Activated naive CD4-positive, alpha-beta T cell (primary cell): ENCODE results near the gene CEL.
"Not testable (repeated sequence)": the region's sequence is repeated elsewhere in the genome, so short reads cannot be mapped to it uniquely, and the experiment has no call there.

ENCODE experiments used
- DNase-seq, 4 experiments: peaks; one replicate each; lab custom pipeline; 2025; lab: John Stamatoyannopoulos, UW

The CEL gene

DNA sequence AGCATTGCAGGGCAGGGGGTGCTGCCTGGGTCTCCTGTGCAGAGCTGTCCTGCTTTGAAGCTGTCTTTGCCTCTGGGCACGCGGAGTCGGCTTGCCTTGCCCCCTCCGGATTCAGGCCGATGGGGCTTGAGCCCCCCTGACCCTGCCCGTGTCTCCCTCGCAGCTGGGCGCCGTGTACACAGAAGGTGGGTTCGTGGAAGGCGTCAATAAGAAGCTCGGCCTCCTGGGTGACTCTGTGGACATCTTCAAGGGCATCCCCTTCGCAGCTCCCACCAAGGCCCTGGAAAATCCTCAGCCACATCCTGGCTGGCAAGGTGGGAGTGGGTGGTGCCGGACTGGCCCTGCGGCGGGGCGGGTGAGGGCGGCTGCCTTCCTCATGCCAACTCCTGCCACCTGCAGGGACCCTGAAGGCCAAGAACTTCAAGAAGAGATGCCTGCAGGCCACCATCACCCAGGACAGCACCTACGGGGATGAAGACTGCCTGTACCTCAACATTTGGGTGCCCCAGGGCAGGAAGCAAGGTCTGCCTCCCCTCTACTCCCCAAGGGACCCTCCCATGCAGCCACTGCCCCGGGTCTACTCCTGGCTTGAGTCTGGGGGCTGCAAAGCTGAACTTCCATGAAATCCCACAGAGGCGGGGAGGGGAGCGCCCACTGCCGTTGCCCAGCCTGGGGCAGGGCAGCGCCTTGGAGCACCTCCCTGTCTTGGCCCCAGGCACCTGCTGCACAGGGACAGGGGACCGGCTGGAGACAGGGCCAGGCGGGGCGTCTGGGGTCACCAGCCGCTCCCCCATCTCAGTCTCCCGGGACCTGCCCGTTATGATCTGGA is 2.7 kb downstream of the CEL start:
- DNase-seq: no peak

GRCh38 chr9:133065070-133065388 is 3.2 kb downstream of the CEL start:
- DNase-seq: no peak

GRCh38 chr9:133066181-133066983 is 4.6 kb downstream of the CEL start:
- DNase-seq: no peak

GRCh38 chr9:133067006-133067405 is 5.2 kb downstream of the CEL start:
- no peak for DNase-seq

DNA sequence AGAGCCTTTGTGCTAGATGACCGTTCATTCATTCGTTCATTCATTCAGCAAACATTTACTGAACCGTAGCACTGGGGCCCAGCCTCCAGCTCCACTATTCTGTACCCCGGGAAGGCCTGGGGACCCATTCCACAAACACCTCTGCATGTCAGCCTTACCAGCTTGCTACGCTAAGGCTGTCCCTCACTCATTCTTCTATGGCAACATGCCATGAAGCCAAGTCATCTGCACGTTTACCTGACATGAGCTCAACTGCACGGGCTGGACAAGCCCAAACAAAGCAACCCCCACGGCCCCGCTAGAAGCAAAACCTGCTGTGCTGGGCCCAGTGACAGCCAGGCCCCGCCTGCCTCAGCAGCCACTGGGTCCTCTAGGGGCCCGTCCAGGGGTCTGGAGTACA is 6.0 kb downstream of the CEL start:
- DNase-seq: no peak

- not testable (repeated sequence) for DNase-seq
These were observed 6.7 kb downstream of the CEL start for GRCh38 chr9:133068431-133068830.

- DNase-seq: not testable (repeated sequence)
These were observed 8.8 kb downstream of the CEL start for GRCh38 chr9:133070500-133070961.

DNA sequence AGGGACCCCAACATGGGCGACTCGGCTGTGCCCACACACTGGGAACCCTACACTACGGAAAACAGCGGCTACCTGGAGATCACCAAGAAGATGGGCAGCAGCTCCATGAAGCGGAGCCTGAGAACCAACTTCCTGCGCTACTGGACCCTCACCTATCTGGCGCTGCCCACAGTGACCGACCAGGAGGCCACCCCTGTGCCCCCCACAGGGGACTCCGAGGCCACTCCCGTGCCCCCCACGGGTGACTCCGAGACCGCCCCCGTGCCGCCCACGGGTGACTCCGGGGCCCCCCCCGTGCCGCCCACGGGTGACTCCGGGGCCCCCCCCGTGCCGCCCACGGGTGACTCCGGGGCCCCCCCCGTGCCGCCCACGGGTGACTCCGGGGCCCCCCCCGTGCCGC is 9.2 kb downstream of the CEL start:
- not testable (repeated sequence) for DNase-seq

DNA sequence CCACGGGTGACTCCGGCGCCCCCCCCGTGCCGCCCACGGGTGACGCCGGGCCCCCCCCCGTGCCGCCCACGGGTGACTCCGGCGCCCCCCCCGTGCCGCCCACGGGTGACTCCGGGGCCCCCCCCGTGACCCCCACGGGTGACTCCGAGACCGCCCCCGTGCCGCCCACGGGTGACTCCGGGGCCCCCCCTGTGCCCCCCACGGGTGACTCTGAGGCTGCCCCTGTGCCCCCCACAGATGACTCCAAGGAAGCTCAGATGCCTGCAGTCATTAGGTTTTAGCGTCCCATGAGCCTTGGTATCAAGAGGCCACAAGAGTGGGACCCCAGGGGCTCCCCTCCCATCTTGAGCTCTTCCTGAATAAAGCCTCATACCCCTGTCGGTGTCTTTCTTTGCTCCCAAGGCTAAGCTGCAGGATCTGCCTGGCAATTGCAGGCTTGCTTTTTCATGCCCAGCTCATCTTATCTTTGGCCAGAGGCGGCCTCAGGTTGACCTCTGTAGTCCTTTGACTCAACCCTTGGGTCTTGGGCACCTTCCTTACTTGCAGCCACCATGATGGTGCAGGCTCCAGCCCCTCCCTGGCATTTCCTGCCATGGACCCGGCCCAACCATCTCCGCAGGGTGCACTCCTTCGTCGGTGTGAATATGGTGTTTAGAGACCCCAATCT is 9.8 kb downstream of the CEL start:
- DNase-seq: no peak

GRCh38 chr9:133072210-133072609 is 10.4 kb downstream of the CEL start:
- DNase-seq: not testable (repeated sequence)

- no peak for DNase-seq
These were observed 11.6 kb downstream of the CEL start for GRCh38 chr9:133073086-133074014.

- DNase-seq: no peak
These were observed 12.4 kb downstream of the CEL start for GRCh38 chr9:133074111-133074651.

GRCh38 chr9:133075925-133076630 is 14.3 kb downstream of the CEL start:
- DNase-seq: no peak

GRCh38 chr9:133076691-133077090 is 14.9 kb downstream of the CEL start:
- no peak for DNase-seq

DNA sequence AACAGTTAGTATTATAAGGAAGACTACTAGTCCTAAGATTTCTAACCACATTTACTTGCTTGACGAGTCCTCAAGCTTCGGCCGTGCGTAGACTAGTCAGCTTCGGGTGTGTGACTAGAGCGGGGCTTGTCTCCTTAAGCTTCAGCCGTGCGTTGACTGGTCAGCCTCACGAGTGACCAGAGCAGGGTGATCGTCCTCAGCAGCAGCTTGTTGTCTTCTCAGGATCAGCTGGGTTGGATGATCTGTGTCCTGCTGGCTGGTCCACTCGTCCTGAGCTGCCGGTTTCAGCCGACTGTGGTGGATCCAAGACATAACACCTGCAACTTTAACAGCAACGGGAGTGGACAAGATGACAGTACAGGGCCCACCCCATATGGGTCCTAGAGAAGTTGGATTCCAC is 16.7 kb downstream of the CEL start:
- no peak for DNase-seq

DNA sequence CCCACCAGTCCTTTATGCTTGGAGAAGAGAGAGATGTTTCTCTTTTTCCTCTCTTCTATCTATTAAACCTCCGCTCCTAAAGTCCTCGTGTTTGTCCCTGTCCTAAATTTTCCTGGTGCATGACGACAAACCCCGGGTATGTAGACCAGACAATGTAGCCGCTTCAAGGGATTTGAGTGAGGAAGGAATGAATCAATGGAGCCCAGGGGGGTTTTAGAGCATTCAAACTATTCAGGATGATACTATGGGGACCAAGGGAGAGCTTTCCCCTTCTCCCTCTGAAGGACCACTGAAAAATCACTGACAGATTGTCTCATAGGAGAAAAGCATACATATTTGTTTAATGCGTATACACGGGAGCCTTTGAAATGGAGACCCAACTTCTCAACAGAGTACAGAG is 18.4 kb downstream of the CEL start:
- no peak for DNase-seq

GRCh38 chr9:133080786-133081779 is 19.3 kb downstream of the CEL start:
- DNase-seq: not testable (repeated sequence)

DNA sequence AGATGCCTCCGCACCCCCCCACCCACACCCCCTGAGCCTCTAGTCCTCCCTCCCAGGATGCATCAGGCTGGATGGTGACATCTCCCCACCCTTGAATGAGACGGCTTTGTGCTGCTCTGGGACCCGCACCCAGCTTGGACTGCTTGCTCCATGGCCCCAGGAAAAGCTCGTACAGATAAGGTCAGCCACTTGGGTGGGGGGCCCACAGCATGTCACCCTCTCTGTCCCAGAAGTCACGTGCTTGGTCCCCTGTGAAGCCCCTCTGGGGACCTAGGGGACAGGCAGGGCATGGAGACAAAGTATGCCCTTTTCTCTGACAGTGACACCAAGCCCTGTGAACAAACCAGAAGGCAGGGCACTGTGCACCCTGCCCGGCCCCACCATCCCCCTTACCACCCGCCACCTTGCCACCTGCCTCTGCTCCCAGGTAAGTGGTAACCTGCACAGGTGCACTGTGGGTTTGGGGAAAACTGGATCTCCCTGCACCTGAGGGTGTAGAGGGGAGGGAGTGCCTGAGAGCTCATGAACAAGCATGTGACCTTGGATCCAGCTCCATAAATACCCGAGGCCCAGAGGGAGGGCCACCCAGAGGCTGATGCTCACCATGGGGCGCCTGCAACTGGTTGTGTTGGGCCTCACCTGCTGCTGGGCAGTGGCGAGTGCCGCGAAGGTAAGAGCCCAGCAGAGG is 20.3 kb downstream of the CEL start:
- DNase-seq: not testable (repeated sequence)

DNA sequence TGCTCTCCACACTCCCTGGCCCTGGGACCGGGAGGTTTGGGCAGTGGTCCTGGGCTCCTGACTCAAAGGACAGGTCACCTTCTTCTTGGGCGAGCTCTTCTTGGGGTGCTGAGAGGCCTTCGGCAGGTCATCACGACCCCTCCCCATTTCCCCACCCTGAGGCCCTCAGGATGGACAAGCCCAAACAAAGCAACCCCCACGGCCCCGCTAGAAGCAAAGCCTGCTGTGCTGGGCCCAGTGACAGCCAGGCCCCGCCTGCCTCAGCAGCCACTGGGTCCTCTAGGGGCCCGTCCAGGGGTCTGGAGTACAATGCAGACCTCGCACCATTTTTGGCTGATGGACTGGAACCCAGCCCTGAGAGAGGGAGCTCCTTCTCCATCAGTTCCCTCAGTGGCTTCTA is 21.9 kb downstream of the CEL start:
- DNase-seq: not testable (repeated sequence)
